ENCODE data around the gene WSCD1. TPM values are rescaled to one million over a fixed set of nuclear protein-coding genes. Genes with fewer than 3 reads are reported as not detected.

WSCD1 gene
- total and polyA plus RNA-seq, 2 donors (not counting 3 experiments of a cell fraction or from before 2014, with no cell fraction given): 21.5 to 49.4 TPM

DNA sequence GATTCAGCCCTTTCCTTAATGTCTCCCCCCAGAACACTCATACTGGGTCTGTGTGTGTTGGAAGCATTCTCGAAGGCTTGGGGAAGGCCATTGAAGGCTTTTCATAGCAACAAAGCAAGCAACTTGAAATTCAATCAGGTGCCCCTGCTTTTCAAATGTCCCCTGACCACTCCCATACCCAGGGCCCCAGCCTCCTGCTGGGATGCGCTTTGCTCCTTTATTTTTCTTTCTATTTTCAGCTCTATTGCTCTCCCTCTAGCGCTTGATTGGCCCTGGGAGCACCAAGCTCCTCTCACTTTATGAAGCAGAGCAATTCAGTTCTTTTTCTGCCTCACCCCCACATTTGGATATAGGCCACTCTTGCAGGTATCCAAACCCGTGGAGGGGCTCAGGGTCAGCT is 92.0 kb downstream of the WSCD1 start:
- CTCF ChIA-PET: interaction anchor here (1.0 kb wide), 1 partner anchor 91 kb away, joined by 3 read pairs; no protein-coding TSS in a partner anchor
- POLR2A ChIA-PET: no interaction called here

DNA sequence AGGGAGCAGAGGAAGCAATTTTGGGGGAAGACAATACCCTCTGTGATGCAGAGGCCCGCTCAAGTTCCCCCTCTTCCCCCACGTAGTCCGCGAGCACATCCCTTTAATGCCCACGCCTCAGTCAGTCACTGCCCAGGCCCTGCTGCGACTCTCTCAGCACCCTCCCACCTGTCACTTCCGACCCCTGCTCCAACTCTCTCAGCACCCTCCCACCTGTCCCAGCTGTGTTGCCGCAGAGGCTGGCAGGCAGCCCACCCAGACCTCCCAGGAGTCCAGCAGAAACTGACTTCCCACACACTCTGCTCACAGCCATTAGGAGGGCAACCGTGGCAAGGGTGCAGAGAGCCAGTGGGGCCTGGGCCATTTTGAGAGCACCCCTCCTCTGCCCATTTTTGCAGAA is 92.7 kb downstream of the WSCD1 start:
- no peak for FAIRE-seq
- no peak for DNase-seq (ENCODE audit: low read depth, low spot score)
- H3K4me1 ChIP-seq (ENCODE audit: control insufficient read depth, extremely low read depth, insufficient read depth, low read length): peaks cover 4% of the 10 kb centered on the region
- no peaks in the 10 kb centered on the region for H4K20me1 ChIP-seq (replicated peaks; ENCODE audit: control insufficient read depth, extremely low read depth, insufficient read depth, low read length)
- ChIA-PET POLR2A (no interaction called here), CTCF (interaction anchor here (1.0 kb wide), 1 partner anchor 91 kb away, joined by 3 read pairs; no protein-coding TSS in a partner anchor)
- no peaks in the 10 kb centered on the region for H3K27me3 ChIP-seq (ENCODE audit: control insufficient read depth in 2 of 2, insufficient read depth in 2 of 2, low read length in 2 of 2)
- BruUV-seq (replicated peaks): no TSS peak
- H3K9ac ChIP-seq (replicated peaks; ENCODE audit: extremely low read depth, insufficient read depth, low read length): no peak overlapping the region
- no peaks in the 10 kb centered on the region for H3K9me1 ChIP-seq (replicated peaks; ENCODE audit: control insufficient read depth, extremely low read depth, insufficient read depth, low read length)
- no peak overlapping the region for H3K27ac ChIP-seq (ENCODE audit: insufficient read depth, low read depth, low read length)
- TF ChIP-seq FOS (IDR thresholded peaks at IDR 0.05; ENCODE audit: borderline replicate concordance, insufficient read depth, low read length) (no peak), MYC (IDR thresholded peaks at IDR 0.05; ENCODE audit: low read depth, low read length) (no peak), GATA2 (IDR thresholded peaks at IDR 0.05; ENCODE audit: insufficient read depth, insufficient read length, low read depth, low read length) (no peak), POLR2AphosphoS5 (IDR thresholded peaks at IDR 0.05; ENCODE audit: insufficient read depth, low read depth, low read length) (no peak), EZH2 (IDR thresholded peaks at IDR 0.05; ENCODE audit: borderline replicate concordance, low read depth, low read length, severe bottlenecking) (no peak)
- TF ChIP-seq, protein P1, sequence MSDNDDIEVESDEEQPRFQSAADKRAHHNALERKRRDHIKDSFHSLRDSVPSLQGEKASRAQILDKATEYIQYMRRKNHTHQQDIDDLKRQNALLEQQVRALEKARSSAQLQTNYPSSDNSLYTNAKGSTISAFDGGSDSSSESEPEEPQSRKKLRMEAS (IDR thresholded peaks at IDR 0.05; ENCODE audit: insufficient read depth, insufficient read length): no peak
- dilution Hi-C loops (cut with MboI; ENCODE audit: extremely low pct_ligation_motif_present, low sequenced_read_pairs): no loop called here
- H3K36me3 ChIP-seq (ENCODE audit: control insufficient read depth in 2 of 2, extremely low read depth in 1 of 2, insufficient read depth in 2 of 2, low read length in 2 of 2): no peaks in the 10 kb centered on the region
- H3K4me3 ChIP-seq (replicated peaks in 1 of 3; ENCODE audit: insufficient read depth in 1 of 3, low read depth in 1 of 3, low read length in 3 of 3): no peak overlapping the region
- no peaks in the 10 kb centered on the region for H3K9me3 ChIP-seq (replicated peaks; ENCODE audit: control insufficient read depth, insufficient read depth, low read length)
- intact Hi-C loops (cut with micrococcal nuclease): no loop called here
- no peak overlapping the region for H3K4me2 ChIP-seq (ENCODE audit: insufficient read depth, low read length)
- H2AFZ ChIP-seq (ENCODE audit: low read depth, low read length): no peak overlapping the region
- H3K79me2 ChIP-seq (ENCODE audit: control insufficient read depth, insufficient read depth, low read length): no peaks in the 10 kb centered on the region

More for the DNA sequence above, 92.0 kb downstream of the WSCD1 start:
- dilution Hi-C loops (cut with MboI; ENCODE audit: extremely low pct_ligation_motif_present, low sequenced_read_pairs) (no loop called here), intact Hi-C loops (cut with micrococcal nuclease) (no loop called here)
- DNase-seq (ENCODE audit: low read depth, low spot score) (no peak), FAIRE-seq (no peak)
- Histone ChIP-seq H4K20me1 (replicated peaks; ENCODE audit: control insufficient read depth, extremely low read depth, insufficient read depth, low read length) (no peaks in the 10 kb centered on the region), H3K36me3 (ENCODE audit: control insufficient read depth in 2 of 2, extremely low read depth in 1 of 2, insufficient read depth in 2 of 2, low read length in 2 of 2) (no peaks in the 10 kb centered on the region), H3K4me1 (ENCODE audit: control insufficient read depth, extremely low read depth, insufficient read depth, low read length) (peaks cover 4% of the 10 kb centered on the region), H3K27ac (ENCODE audit: insufficient read depth, low read depth, low read length) (no peak overlapping the region), H3K9me3 (replicated peaks; ENCODE audit: control insufficient read depth, insufficient read depth, low read length) (no peaks in the 10 kb centered on the region), H3K79me2 (ENCODE audit: control insufficient read depth, insufficient read depth, low read length) (no peaks in the 10 kb centered on the region), H3K4me2 (ENCODE audit: insufficient read depth, low read length) (no peak overlapping the region), H3K9me1 (replicated peaks; ENCODE audit: control insufficient read depth, extremely low read depth, insufficient read depth, low read length) (no peaks in the 10 kb centered on the region), H3K4me3 (replicated peaks in 1 of 3; ENCODE audit: insufficient read depth in 1 of 3, low read depth in 1 of 3, low read length in 3 of 3) (no peak overlapping the region), H3K9ac (replicated peaks; ENCODE audit: extremely low read depth, insufficient read depth, low read length) (no peak overlapping the region), H3K27me3 (ENCODE audit: control insufficient read depth in 2 of 2, insufficient read depth in 2 of 2, low read length in 2 of 2) (no peaks in the 10 kb centered on the region), H2AFZ (ENCODE audit: low read depth, low read length) (no peak overlapping the region)
- TF ChIP-seq GATA2 (IDR thresholded peaks at IDR 0.05; ENCODE audit: insufficient read depth, insufficient read length, low read depth, low read length) (no peak), JUN (IDR thresholded peaks at IDR 0.05; ENCODE audit: borderline replicate concordance, insufficient read depth, insufficient read length, low read depth) (no peak), FOS (IDR thresholded peaks at IDR 0.05; ENCODE audit: borderline replicate concordance, insufficient read depth, low read length) (no peak), POLR2A (IDR thresholded peaks at IDR 0.05; ENCODE audit: low read depth, low read length) (no peak)
- BruUV-seq (replicated peaks): no TSS peak

Measured in endothelial cell of umbilical vein (primary cell).